Measurements from ENCODE around the gene PAPLN.
A peak's percentile ranks its signal among the peaks of the same experiment; 100 is the strongest.

PAPLN gene

GRCh38 chr14:73234586-73235394 is 2.5 kb upstream of the PAPLN start:
- no peak overlapping the region for H3K4me3 ChIP-seq (ENCODE audit: low read length)
- DNase-seq (ENCODE audit: low read depth) = no peak
- TF ChIP-seq, protein P1, sequence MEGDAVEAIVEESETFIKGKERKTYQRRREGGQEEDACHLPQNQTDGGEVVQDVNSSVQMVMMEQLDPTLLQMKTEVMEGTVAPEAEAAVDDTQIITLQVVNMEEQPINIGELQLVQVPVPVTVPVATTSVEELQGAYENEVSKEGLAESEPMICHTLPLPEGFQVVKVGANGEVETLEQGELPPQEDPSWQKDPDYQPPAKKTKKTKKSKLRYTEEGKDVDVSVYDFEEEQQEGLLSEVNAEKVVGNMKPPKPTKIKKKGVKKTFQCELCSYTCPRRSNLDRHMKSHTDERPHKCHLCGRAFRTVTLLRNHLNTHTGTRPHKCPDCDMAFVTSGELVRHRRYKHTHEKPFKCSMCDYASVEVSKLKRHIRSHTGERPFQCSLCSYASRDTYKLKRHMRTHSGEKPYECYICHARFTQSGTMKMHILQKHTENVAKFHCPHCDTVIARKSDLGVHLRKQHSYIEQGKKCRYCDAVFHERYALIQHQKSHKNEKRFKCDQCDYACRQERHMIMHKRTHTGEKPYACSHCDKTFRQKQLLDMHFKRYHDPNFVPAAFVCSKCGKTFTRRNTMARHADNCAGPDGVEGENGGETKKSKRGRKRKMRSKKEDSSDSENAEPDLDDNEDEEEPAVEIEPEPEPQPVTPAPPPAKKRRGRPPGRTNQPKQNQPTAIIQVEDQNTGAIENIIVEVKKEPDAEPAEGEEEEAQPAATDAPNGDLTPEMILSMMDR (IDR thresholded peaks at IDR 0.05; ENCODE audit: insufficient read depth, low read depth, low read length, missing control alignments) = no peak

- TF ChIP-seq, protein P1 (IDR thresholded peaks at IDR 0.05; ENCODE audit: insufficient read depth, low read depth, low read length, missing control alignments) = no peak
These were observed 1.7 kb upstream of the PAPLN start for GRCh38 chr14:73235531-73236155.

DNA sequence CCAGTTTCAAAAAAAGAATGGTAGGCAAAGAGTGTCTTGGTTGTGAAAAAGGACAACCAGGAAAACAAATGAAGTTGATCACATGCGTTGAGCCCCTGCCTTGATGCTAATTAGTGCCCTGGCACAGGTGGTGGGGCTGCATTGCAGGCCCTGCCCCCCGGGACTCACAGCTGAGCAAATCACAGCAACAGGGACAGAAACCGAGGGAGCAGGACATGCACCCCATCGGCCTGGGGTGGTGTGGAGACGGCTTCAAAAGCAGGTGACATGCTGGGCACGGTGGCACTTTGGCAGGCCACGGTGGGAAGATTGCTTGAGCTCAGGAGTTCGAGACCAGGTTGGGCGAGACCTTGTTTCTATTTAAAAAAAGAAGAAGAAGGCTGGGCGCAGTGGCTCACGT is 1.1 kb upstream of the PAPLN start:
- TF ChIP-seq, protein P1 (IDR thresholded peaks at IDR 0.05; ENCODE audit: insufficient read depth, low read depth, low read length, missing control alignments) = no peak
- no peak overlapping the region for H3K4me3 ChIP-seq (ENCODE audit: low read length)
- DNase-seq (ENCODE audit: low read depth) = no peak

More at GRCh38 chr14:73235531-73236155, 1.7 kb upstream of the PAPLN start:
- no peak for DNase-seq (ENCODE audit: low read depth)
- H3K4me3 ChIP-seq (ENCODE audit: low read length) = no peak overlapping the region

- no peak overlapping the region for H3K4me3 ChIP-seq (ENCODE audit: low read length)
- TF ChIP-seq, protein P1 (IDR thresholded peaks at IDR 0.05; ENCODE audit: insufficient read depth, low read depth, low read length, missing control alignments) = no peak
- no peak for DNase-seq (ENCODE audit: low read depth)
These were observed 521 bp upstream of the PAPLN start for GRCh38 chr14:73236752-73237218.

- peak overlapping the region; percentile 46 for H3K4me3 ChIP-seq (ENCODE audit: low read length)
- DNase-seq (ENCODE audit: low read depth) = no peak
- TF ChIP-seq, protein P1 (IDR thresholded peaks at IDR 0.05; ENCODE audit: insufficient read depth, low read depth, low read length, missing control alignments) = no peak
These were observed 599 bp downstream of the PAPLN start for GRCh38 chr14:73237786-73238423.

DNA sequence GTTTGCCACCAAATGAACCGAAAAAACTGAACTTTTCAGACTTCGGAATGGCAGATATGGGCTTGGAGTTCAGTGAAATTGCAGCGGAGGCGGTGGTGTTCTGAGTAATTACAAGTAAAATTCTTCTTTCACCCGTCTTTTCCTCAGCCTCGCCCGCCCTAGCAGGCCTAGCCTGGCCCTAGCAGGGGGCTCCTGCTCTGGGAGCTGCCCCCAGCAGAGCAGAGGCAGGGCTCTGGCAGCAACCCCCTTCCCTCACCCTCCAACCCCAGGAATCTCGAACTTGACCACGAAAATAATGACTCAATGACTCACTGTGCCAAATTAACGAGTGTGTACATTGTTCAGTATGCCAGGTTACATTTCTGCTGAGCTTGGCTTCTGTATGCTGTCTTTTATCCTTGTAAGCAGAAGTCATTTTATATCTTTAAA is 1.1 kb downstream of the PAPLN start:
- peak; percentile 76 for DNase-seq (ENCODE audit: low read depth)
- peak overlapping the region; percentile 46 for H3K4me3 ChIP-seq (ENCODE audit: low read length)
- TF ChIP-seq, protein P1 (IDR thresholded peaks at IDR 0.05; ENCODE audit: insufficient read depth, low read depth, low read length, missing control alignments) = no peak
